Stimulated activated effector memory CD8-positive, alpha-beta T cell treated with anti-CD3 and anti-CD28 coated beads, Interleukin-12 subunit alpha, Interleukin-12 subunit beta, amount 100 ng/mL, for 72 hours (primary cell): ENCODE results near the gene ZFP62.
A peak's percentile ranks its signal among the peaks of the same experiment; 100 is the strongest.

Source experiments
- ATAC-seq: fragments of 150-1000 bp; cut with Tn5 transposase; 2 replicates; pipeline ENCODE4 v1.10.0; 2021
- DNase-seq, 2 donors: peaks; one replicate each; pipeline ENCODE4 v3.0.0; 2021 to 2022; ENCODE audit warnings: low spot score in 2 of 2
- H3K27ac Mint-ChIP-seq: one replicate; pipeline ENCODE4 v1.8.0; 2022; ENCODE audit warnings: mild to moderate bottlenecking, mixed read lengths
- H3K36me3 Mint-ChIP-seq: one replicate; pipeline ENCODE4 v1.8.0; 2022; ENCODE audit warnings: mild to moderate bottlenecking, mixed read lengths
- H3K4me1 Mint-ChIP-seq: one replicate; pipeline ENCODE4 v1.8.0; 2022; ENCODE audit warnings: mixed read lengths
- H3K4me3 Mint-ChIP-seq: one replicate; pipeline ENCODE4 v1.8.0; 2022; ENCODE audit warnings: mild to moderate bottlenecking, mixed read lengths
- H3K9me3 Mint-ChIP-seq: one replicate; pipeline ENCODE4 v1.8.0; 2022; ENCODE audit warnings: mixed read lengths

ZFP62 gene

GRCh38 chr5:180813420-180813819, 47.7 kb downstream of the ZFP62 start:
- H3K4me1 Mint-ChIP-seq, result peaks cover 61% of the 10 kb centered on the region
- DNase-seq (no peak), ATAC-seq (no peak)
- no peak overlapping the region for H3K4me3 Mint-ChIP-seq
- peaks cover 14% of the 10 kb centered on the region for H3K36me3 Mint-ChIP-seq
- H3K9me3 Mint-ChIP-seq, result no peaks in the 10 kb centered on the region
- no peak overlapping the region for H3K27ac Mint-ChIP-seq

GRCh38 chr5:180811623-180812124, 49.4 kb downstream of the ZFP62 start:
- H3K27ac Mint-ChIP-seq, result peak overlapping the region; percentile 97
- peaks cover 65% of the 10 kb centered on the region for H3K4me1 Mint-ChIP-seq
- H3K4me3 Mint-ChIP-seq, result peak overlapping the region; percentile 72
- DNase-seq (no peak), ATAC-seq (no peak)
- peaks cover 25% of the 10 kb centered on the region for H3K36me3 Mint-ChIP-seq
- no peaks in the 10 kb centered on the region for H3K9me3 Mint-ChIP-seq

- Mint-ChIP-seq H3K4me1 (peaks cover 69% of the 10 kb centered on the region), H3K36me3 (peaks cover 31% of the 10 kb centered on the region), H3K4me3 (peak overlapping the region; percentile 72), H3K9me3 (no peaks in the 10 kb centered on the region), H3K27ac (peak overlapping the region; percentile 97)
- DNase-seq (no peak), ATAC-seq (no peak)
Measured at GRCh38 chr5:180810959-180811622, 50.0 kb downstream of the ZFP62 start.

GRCh38 chr5:180810210-180810958, 50.7 kb downstream of the ZFP62 start:
- Mint-ChIP-seq H3K4me3 (peak overlapping the region; percentile 72), H3K4me1 (peaks cover 73% of the 10 kb centered on the region), H3K27ac (peak overlapping the region; percentile 97), H3K9me3 (no peaks in the 10 kb centered on the region), H3K36me3 (peaks cover 38% of the 10 kb centered on the region)
- ATAC-seq, result peak; percentile 83
- DNase-seq, result peak; percentile 94 to 97

GRCh38 chr5:180809403-180810209, 51.5 kb downstream of the ZFP62 start:
- DNase-seq (peak; percentile 89 to 96), ATAC-seq (peak; percentile 84)
- Mint-ChIP-seq H3K27ac (peak overlapping the region; percentile 97), H3K36me3 (peaks cover 46% of the 10 kb centered on the region), H3K4me3 (peak overlapping the region; percentile 72), H3K9me3 (no peaks in the 10 kb centered on the region), H3K4me1 (peaks cover 76% of the 10 kb centered on the region)

- no peak for ATAC-seq
- Mint-ChIP-seq H3K4me1 (peaks cover 71% of the 10 kb centered on the region), H3K27ac (peak overlapping the region; percentile 97), H3K9me3 (no peaks in the 10 kb centered on the region), H3K36me3 (peaks cover 57% of the 10 kb centered on the region), H3K4me3 (peak overlapping the region; percentile 72)
- DNase-seq, result no peak
Measured at GRCh38 chr5:180808461-180809000, 52.5 kb downstream of the ZFP62 start.

GRCh38 chr5:180807654-180808414, 53.2 kb downstream of the ZFP62 start:
- peaks cover 64% of the 10 kb centered on the region for H3K36me3 Mint-ChIP-seq
- H3K4me3 Mint-ChIP-seq, result peak overlapping the region; percentile 72
- no peak for ATAC-seq
- no peaks in the 10 kb centered on the region for H3K9me3 Mint-ChIP-seq
- H3K4me1 Mint-ChIP-seq, result peaks cover 64% of the 10 kb centered on the region
- DNase-seq, result no peak
- peak overlapping the region; percentile 97 for H3K27ac Mint-ChIP-seq

- Mint-ChIP-seq H3K4me3 (peak overlapping the region; percentile 72), H3K9me3 (no peaks in the 10 kb centered on the region), H3K4me1 (peaks cover 61% of the 10 kb centered on the region), H3K27ac (peak overlapping the region; percentile 97), H3K36me3 (peaks cover 66% of the 10 kb centered on the region)
- no peak for ATAC-seq
- DNase-seq, result no peak
Measured at GRCh38 chr5:180807046-180807445, 54.0 kb downstream of the ZFP62 start.

GRCh38 chr5:180806351-180807011, 54.6 kb downstream of the ZFP62 start:
- Mint-ChIP-seq H3K9me3 (no peaks in the 10 kb centered on the region), H3K36me3 (peaks cover 72% of the 10 kb centered on the region), H3K4me1 (peaks cover 61% of the 10 kb centered on the region), H3K27ac (peak overlapping the region; percentile 97), H3K4me3 (peak overlapping the region; percentile 72)
- no peak for ATAC-seq
- DNase-seq, result no peak

GRCh38 chr5:180804129-180804618, 56.9 kb downstream of the ZFP62 start:
- DNase-seq, result no peak
- H3K36me3 Mint-ChIP-seq, result peaks cover 81% of the 10 kb centered on the region

GRCh38 chr5:180803181-180804128, 57.6 kb downstream of the ZFP62 start:
- ATAC-seq (peak; percentile 82), DNase-seq (peak; percentile 71 to 91)
- no peaks in the 10 kb centered on the region for H3K9me3 Mint-ChIP-seq
- H3K27ac Mint-ChIP-seq, result peak overlapping the region; percentile 93
- peaks cover 88% of the 10 kb centered on the region for H3K36me3 Mint-ChIP-seq
- H3K4me1 Mint-ChIP-seq, result peaks cover 79% of the 10 kb centered on the region
- peak overlapping the region; percentile 72 for H3K4me3 Mint-ChIP-seq

More at GRCh38 chr5:180804129-180804618, 56.9 kb downstream of the ZFP62 start:
- peaks cover 79% of the 10 kb centered on the region for H3K4me1 Mint-ChIP-seq
- peak overlapping the region; percentile 93 for H3K27ac Mint-ChIP-seq
- peak overlapping the region; percentile 72 for H3K4me3 Mint-ChIP-seq
- ATAC-seq, result peak; percentile 20
- no peaks in the 10 kb centered on the region for H3K9me3 Mint-ChIP-seq

GRCh38 chr5:180802325-180803180, 58.5 kb downstream of the ZFP62 start, which contains the start of gene MGAT1:
Gene MGAT1, minus strand, starts transcription at chr5:180802806. Its CDS starts 9,835 bp downstream, at chr5:180792971.
- H3K4me1 Mint-ChIP-seq, result peaks cover 79% of the 10 kb centered on the region
- H3K9me3 Mint-ChIP-seq, result no peaks in the 10 kb centered on the region
- peak within 1 kb of the TSS; percentile 72 for H3K4me3 Mint-ChIP-seq
- peaks cover 94% of the 10 kb centered on the region for H3K36me3 Mint-ChIP-seq
- DNase-seq (peak; percentile 78 to 90), ATAC-seq (peak; percentile 64)
- H3K27ac Mint-ChIP-seq, result peak within 1 kb of the TSS; percentile 93
